ENCODE data around the gene CLPSL2.
A peak's percentile ranks its signal among the peaks of the same experiment; 100 is the strongest.
"Not testable (repeated sequence)": the region's sequence is repeated elsewhere in the genome, so short reads cannot be mapped to it uniquely, and the experiment has no call there.

CLPSL2 gene, protein sequence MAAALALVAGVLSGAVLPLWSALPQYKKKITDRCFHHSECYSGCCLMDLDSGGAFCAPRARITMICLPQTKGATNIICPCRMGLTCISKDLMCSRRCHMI

GRCh38 chr6:35776364-35777215, at the start of gene CLPSL2:
Gene CLPSL2 (plus strand): TSS chr6:35776598. CDS start chr6:35776619, 21 bp downstream.
- no peak for DNase-seq

DNA sequence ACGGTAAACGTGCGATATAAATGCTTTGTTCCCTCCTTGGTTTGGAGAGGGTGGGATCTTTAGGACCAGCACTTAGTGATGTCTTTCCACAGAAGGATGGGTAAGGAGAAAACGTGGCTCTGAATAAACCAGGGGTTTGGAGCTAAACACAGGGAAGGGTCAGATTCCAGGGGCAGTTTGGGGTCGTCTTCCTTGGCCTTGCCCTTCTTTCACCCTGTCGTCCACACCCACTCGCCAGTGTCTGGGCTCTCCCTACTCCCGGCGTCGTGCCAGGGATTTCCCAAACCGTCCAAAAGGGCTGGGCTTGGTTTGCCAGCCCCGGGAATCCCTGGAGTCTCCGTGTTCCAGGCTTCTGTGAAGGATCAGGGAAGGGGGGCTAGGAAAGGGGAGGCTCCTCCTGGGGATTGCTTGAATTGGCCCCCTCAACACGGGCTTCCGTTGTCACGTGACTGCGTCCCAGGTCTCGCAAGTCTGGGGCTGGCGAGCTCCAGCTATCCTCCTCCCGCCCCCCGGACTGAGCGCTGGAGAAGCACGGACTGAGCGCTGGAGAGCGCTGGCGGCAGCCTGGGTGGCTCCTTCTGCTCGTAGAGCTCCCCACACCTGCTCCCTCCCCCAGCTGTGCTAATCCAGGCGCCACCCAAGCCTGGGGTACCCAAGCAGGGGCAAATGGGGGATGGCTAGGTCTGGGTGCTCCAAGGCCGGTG, 49.0 kb upstream of the CLPSL2 start:
- no peak for DNase-seq

DNA sequence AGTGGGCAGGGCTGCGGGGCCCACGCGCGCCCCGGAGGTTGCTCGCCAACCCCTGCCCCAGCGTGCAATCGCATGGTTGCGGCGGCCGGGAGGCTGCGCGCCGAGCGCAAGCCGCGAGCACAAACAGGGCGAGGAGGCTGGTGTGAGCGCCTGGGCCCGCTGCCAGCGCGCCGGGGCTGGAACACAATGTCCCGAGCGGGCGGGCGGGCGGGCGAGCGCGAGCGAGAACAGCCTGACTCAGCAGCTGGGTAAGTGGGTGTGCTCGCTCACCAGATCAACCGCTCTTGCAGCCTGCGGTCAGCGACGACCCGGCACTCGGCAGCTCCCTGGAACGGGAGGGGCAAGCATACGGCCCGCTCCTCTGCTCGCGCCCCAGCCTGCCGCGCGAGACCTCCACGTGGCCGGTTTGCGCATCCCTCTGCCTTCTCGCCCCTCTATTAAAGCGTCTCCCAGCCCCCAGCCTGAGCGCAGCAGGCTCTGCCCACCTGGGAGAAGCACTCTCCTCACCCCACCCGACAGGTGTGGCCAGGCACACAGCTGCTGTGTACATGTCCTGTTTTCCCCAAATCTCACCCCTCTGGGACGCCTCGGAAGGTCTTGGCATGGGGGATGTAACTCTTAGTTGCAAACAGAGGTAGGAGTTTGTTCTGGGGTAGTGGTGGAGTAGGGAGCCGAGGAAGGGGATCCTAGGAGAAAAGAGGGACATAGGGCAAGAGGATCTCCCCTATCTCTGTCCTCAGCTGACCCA, 48.3 kb upstream of the CLPSL2 start:
- DNase-seq, result peak; percentile 75 to 87

DNA sequence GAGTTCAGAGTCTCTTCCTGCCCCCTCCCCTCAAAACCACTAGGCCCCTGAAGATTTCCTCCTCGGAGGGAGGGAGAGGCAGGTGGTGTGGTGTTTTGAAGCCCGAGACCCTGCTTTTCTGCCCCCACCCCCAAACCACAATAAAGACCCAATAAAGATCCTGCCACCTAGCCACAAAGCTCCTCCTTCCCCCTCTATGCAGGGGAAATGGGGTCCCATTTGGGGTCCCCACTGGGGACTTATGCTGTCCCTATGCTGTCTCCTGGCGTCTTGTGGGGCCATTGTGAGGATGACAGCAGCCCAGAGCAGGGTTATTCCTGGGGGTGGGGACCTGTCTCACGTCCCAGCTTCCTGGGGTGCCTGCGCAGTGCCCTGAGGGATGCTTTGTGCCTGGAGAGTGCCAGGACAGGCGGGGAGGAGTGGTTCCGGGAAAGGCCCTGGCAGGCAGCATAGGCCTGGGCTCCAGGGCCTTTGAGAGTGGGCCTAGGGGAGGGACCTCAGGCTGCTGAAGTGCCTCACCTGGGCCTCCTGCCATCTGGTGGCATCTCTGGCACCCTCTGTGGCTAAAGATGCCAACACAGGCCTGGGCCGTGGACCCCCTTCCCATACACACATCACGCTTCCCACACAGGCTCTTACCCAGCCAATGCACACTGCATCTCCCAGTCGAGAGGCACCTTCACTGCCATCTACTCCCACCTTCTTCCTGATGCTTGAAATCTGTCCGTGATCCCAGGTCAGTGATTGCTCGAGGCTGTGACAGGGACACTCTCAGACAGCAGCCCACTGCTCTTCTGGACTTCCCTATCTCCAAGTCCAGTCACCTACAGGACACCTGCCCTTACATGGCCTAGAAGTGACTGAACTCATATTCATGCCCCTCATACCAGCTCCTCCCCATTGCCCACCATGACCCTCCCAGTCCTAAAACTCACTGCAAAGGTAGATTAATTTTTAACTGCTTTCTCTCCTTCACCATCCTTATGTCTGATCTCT, 47.4 kb upstream of the CLPSL2 start:
- no peak for DNase-seq

DNA sequence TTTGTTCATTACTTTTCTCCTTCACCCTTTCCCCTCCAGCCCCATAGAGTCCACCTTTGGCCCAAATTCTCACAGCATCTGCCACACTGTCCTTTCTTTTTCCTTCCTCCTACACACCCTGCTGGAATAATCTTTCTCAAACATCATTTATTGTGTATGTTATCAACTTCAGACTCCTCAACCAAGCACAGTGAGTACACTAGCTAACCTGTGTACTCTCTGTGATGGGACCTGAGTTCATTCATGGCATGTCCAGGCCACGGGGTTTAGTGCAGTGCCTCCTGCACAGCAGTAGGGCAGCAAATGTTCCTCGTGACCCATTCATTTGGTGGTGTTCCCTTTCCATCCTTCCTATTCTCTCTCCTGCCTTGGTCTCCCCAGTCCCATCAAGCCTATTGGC, 46.7 kb upstream of the CLPSL2 start:
- no peak for DNase-seq

GRCh38 chr6:35730745-35731413, 45.5 kb upstream of the CLPSL2 start:
- DNase-seq, result no peak

GRCh38 chr6:35731414-35731735, 45.0 kb upstream of the CLPSL2 start:
- peak; percentile 93 for DNase-seq

DNA sequence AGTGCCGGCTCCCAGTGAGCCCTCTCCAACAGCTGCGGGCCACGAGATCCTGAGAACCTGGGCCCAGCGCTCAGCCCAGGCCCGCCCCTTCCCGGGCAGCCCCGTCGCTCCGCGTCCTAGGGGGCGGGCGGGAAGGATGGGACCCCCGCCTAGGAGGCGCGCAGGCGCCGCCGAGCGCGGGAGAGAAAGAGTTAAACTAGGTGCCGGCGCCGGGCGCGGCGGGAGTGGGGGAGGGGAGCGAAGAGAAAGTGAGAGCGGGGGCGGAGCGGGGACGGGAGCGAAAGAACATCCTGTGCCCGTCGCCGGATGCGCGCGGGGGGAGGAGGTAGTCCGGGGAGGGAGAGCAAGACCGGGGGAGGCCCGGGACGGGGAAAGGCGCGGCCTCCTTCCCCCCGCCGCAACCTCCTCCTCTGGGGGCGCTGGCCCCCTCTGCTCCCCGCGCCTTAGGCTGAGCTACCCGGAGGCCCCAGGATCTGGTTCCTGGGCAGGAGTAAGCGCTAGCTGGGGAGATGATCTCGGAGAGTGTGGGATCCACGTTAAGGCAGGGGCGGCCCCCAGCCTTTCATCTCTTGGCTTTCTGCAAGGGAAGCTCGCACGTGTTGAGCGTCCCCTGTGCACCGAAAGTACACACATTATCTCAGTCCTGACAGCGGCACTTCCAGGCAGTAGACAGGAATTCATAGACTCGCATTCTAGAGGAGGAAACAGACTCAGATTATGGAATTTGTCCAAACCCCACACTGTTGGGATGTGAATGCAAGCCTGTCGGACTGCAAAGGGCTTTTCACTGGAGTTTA, 44.5 kb upstream of the CLPSL2 start:
- peak; percentile 93 to 95 for DNase-seq

GRCh38 chr6:35733633-35734032, 42.8 kb upstream of the CLPSL2 start:
- DNase-seq, result no peak

DNA sequence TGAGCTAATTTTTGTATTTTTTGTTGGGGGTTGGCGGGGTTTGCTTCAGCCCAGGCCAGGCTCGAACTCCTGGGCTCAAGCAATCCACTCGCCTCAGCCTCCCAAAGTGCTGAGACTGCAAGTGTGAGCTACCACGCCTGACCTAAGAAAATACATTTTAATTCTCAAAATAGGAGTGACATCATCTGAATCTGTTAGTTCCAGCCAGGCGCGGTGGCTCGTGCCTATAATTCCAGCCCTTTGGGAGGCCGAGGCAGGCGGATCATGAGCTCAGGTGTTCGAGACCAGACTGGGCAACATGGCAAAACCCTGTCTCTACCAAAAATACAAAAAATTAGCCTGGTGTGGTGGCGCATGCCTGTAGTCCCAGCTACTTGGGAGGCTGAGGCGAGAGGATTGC, 42.1 kb upstream of the CLPSL2 start:
- not testable (repeated sequence) for DNase-seq

- DNase-seq, result no peak
These were observed 40.9 kb upstream of the CLPSL2 start for GRCh38 chr6:35735452-35735851.

GRCh38 chr6:35736253-35736894, 40.0 kb upstream of the CLPSL2 start:
- DNase-seq, result peak; percentile 79 to 91

DNA sequence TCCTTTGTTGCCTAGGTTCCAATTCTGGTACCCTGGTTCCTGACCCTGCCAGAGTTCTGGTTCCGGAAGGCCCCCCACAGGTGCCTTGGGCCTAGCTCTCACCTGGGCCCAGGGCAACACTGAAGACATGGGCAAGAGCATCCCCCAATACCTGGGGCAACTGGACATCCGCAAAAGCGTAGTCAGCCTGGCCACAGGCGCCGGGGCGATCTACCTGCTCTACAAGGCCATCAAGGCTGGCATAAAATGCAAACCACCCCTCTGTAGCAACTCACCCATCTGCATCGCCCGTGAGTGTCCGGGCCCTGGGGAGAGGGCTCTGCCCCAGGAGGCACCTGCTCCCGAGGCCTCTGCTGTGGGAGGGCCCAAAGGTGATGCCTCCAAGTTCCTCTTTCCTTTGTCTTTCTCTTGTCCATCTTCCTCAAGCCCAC, 39.4 kb upstream of the CLPSL2 start, which contains the start of gene ARMC12:
Gene ARMC12, plus strand, starts transcription at position 51 of the 431 bp plus-strand sequence. Its CDS starts 77 bp downstream, at position 128.
- no peak for DNase-seq

GRCh38 chr6:35737413-35738211, 38.8 kb upstream of the CLPSL2 start:
- no peak for DNase-seq

DNA sequence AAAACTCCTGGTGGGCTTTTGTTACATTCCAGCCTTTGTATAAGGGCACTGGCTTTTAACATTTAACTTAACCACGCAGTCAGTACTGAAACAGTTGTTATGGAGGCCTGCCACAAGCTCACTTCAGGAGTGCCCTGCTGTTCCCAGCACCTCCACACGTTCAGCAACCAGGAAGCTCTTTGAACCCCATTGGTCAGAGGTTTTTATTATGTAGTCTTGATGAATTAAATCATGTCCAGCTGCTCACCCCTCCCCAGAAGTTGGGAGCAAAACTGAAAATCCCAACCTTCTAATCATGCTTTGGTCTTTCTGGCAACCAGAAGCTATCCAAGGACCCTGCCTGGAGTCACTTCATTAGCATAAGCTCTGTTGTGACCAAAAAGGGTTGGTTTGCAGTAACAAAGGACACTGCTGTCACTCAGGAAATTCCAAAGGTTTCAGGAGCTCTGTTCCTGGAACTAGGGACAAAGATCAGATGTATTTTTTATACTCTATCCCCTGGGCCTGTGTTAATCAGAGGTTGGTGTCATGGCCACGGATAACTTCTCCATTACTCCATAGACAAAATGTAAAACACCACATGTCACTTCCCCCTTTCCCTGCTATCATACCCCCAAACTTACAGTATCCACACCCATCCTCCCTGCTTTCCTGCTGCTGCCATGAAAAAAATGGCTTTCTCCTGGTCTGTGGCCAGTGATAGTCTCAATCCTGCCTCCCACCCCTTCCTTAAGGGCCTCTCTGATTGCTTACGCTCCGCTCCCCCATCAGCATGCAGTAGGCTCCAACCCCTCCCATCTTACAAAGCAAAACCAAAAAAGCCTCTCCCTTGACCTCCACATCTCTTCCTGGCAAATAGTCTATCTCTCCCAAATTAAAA, 36.5 kb upstream of the CLPSL2 start:
- DNase-seq, result no peak

DNA sequence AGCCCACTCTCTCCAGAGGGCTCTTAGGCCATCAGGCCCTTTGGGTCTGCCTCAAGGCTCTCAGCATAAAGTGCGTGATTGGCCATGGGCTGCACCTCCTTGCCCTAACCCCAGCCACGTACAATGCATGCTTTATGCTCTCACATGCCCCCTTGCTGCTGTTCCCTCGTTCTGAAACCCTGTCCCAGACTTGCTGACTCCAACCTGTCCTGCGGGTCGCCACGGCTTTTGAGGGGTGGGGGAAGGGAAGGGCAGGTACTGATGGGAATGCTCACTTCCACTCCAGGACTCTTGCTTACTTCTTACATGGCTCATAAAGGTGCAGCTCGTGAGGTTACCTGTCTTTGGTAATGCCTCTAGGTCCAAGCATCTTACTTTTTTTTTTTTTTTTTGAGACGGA, 33.6 kb upstream of the CLPSL2 start:
- no peak for DNase-seq

DNA sequence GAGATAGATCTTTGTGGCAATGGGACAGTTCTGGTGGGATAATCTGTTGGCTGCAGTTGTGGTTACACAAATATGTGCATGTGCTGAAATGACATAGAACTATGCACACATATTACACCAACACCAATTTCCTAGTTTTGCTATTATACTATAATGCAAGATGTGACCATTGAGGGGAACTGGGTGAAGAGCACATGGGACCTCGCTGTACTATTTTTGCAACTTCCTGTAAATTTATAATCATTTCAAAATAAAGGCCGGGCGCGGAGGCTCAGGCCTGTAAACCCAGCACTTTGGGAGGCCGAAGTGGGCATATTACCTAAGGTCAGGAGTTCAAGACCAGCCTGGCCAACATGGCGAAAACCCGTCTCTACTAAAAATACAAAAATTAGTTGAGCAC, 30.9 kb upstream of the CLPSL2 start:
- DNase-seq, result no peak

DNA sequence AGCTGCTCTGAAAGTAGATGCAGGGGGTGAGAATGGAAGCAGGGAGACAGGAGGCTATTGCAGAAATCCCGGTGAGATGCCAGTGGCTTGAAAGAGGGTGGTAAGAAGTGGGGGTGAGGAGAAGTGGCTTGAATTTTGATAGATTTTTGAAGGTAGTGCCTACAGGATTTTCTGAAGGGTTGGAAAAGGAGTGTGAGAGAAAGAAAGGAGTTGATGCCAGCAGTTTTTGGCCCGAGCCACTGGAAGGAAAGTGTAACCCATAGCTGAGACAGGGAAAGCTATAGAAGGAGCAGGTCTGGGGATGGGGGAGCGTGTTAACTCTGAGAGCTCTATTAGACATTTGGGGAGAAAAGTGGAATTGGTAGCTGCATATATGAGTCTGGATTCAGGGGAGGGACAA, 29.9 kb upstream of the CLPSL2 start:
- DNase-seq, result no peak

Measured in activated CD4-positive, alpha-beta T cell treated with anti-CD3 and anti-CD28 coated beads for 4 hours (primary cell).